Smooth muscle cell (in vitro differentiated cells): ENCODE data around the gene MSI2. TPM values are rescaled to one million over a fixed set of nuclear protein-coding genes. Genes with fewer than 3 reads are reported as not detected.

Experiments used
- DNase-seq: peaks from one replicate; lab custom pipeline; 2025; ENCODE audit not compliant: unreplicated experiment; lab: John Stamatoyannopoulos, UW
- H2AFZ ChIP-seq: fragments of 200-600 bp; sonication (generic); 2 replicates; pipeline ENCODE4 v1.6.0; 2016; ENCODE audit warnings: antibody characterized with exemption, low read depth, mild to moderate bottlenecking
- H3F3A ChIP-seq: fragments of 200-600 bp; sonication (generic); 2 replicates; pipeline ENCODE4 v1.6.0; 2017; ENCODE audit warnings: antibody characterized with exemption, low read depth
- H3K27ac ChIP-seq: fragments of 200-600 bp; sonication (generic); 2 replicates; pipeline ENCODE4 v1.5.1; 2016; ENCODE audit warnings: low read depth, mild to moderate bottlenecking
- H3K27me3 ChIP-seq: fragments of 200-600 bp; sonication (generic); 2 replicates; pipeline ENCODE4 v1.6.1; 2016; ENCODE audit warnings: low read depth, mild to moderate bottlenecking
- H3K36me3 ChIP-seq: fragments of 200-600 bp; sonication (generic); 2 replicates; pipeline ENCODE4 v1.5.1; 2016; ENCODE audit warnings: low read depth
- H3K4me1 ChIP-seq: fragments of 200-600 bp; sonication (generic); 2 replicates; pipeline ENCODE4 v1.5.1; 2016; ENCODE audit warnings: low read depth
- H3K4me2 ChIP-seq: fragments of 200-600 bp; sonication (generic); 2 replicates; pipeline ENCODE4 v1.6.0; 2016; ENCODE audit warnings: mild to moderate bottlenecking
- H3K4me3 ChIP-seq: fragments of 200-600 bp; sonication (generic); 2 replicates; pipeline ENCODE4 v1.5.1; 2016; ENCODE audit warnings: mild to moderate bottlenecking
- H3K79me2 ChIP-seq: fragments of 200-600 bp; sonication (generic); 2 replicates; pipeline ENCODE4 v1.6.0; 2016; ENCODE audit warnings: low read depth, mild to moderate bottlenecking
- H3K9ac ChIP-seq: fragments of 200-600 bp; sonication (generic); 2 replicates; pipeline ENCODE4 v1.6.0; 2016; ENCODE audit warnings: low read depth
- H3K9me3 ChIP-seq: fragments of 200-600 bp; sonication (generic); replicated peaks from 2 replicates; pipeline ENCODE4 v1.5.1; 2016; ENCODE audit warnings: low read depth
- H4K20me1 ChIP-seq: fragments of 200-600 bp; sonication (generic); 2 replicates; pipeline ENCODE4 v1.6.0; 2016; ENCODE audit warnings: low read depth
- CTCF ChIP-seq: fragments of 200-600 bp; sonication (generic); IDR thresholded peaks from 2 replicates; pipeline ENCODE4 v1.5.1; 2017; ENCODE audit warnings: borderline replicate concordance, mild to moderate bottlenecking, antibody characterized with exemption; ENCODE audit not compliant: insufficient read depth, poor library complexity, severe bottlenecking
- WGBS: methylation state at CpG from one replicate; pipeline ENCODE4 v1.1.7; 2016; ENCODE audit warnings: low lambda C conversion rate; 5-methylcytosine and 5-hydroxymethylcytosine counted together
- polyA plus RNA-seq: library from polyadenylated mRNA; unstranded; fragments of >200 nt; fragmentation: Nextera tagmentation; extraction: Ambion mirVana; gene quantifications from 2 replicates; pipeline ENCODE4 v1.2.1, GENCODE V29; 2016
- total RNA-seq: library from RNA; depleted of rRNA; stranded (reverse); fragments of >200 nt; gene quantifications from 2 replicates; pipeline ENCODE4 v1.2.3, GENCODE V29; 2014

The MSI2 gene
- total and polyA plus RNA-seq, 2 experiments from 2014 or later = 5.7 to 36.5 TPM

DNA sequence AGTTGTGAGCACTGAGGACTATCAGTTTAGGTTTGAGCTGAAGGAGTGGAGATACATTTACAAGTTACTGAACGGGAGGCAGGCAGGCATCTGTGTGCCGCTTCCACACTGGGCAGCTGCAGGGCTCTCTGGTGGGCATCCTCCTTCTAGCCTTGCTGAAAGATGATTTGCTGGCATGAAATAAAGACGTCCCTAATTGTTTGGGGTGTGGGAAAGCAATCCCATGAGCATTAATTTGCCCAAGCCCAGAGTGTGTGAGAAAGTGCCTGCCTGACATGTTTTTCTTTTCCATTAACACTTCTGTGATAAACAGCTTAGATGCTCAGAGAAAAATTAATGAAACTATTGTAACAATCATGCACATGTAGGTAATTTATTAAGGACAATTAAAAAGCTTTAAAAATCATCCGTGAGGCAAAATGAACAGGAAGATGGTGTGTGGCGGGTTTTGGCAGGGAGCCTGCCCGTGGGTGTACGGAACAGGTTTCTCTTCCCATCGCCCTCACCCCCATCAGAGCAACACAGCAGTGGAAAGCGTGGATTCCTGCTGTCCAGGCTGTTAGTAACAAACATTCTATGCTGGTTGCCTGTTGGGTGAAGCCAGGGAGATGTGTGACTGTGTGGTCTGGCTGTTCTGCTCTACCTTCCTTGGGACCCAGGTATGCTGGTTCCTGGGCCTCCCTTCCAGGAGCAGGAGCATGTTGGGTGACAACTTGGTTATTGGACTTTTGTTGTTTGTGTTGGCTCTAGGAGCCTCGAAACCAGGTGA lies 191.9 kb downstream of the MSI2 start:
- WGBS = 90% methylated on average over 10 of the region's 10 CpGs
- Histone ChIP-seq H3K27me3 (no peaks in the 10 kb centered on the region), H3K4me2 (no peak overlapping the region), H3K4me1 (peaks cover 27% of the 10 kb centered on the region), H3K9me3 (no peaks in the 10 kb centered on the region), H3F3A (peaks cover 7% of the 10 kb centered on the region), H3K79me2 (peaks cover 8% of the 10 kb centered on the region), H2AFZ (no peak overlapping the region), H3K27ac (no peak overlapping the region), H3K9ac (no peak overlapping the region), H4K20me1 (no peaks in the 10 kb centered on the region), H3K4me3 (no peak overlapping the region), H3K36me3 (no peaks in the 10 kb centered on the region)
- no peak for TF ChIP-seq CTCF
- DNase-seq = no peak

GRCh38 chr17:57448759-57449283 lies 192.5 kb downstream of the MSI2 start:
- no peak overlapping the region for H3K9ac ChIP-seq
- no peak overlapping the region for H3K4me3 ChIP-seq
- no peak for TF ChIP-seq CTCF
- no peaks in the 10 kb centered on the region for H3K36me3 ChIP-seq
- H3F3A ChIP-seq = peaks cover 7% of the 10 kb centered on the region
- no peaks in the 10 kb centered on the region for H3K27me3 ChIP-seq
- H3K4me1 ChIP-seq = peaks cover 21% of the 10 kb centered on the region
- no peak overlapping the region for H3K27ac ChIP-seq
- no peaks in the 10 kb centered on the region for H3K9me3 ChIP-seq
- no peak overlapping the region for H3K4me2 ChIP-seq
- H3K79me2 ChIP-seq = peaks cover 8% of the 10 kb centered on the region
- 92% methylated on average over 7 of the region's 7 CpGs for WGBS
- no peak overlapping the region for H2AFZ ChIP-seq
- DNase-seq = no peak
- H4K20me1 ChIP-seq = no peaks in the 10 kb centered on the region

GRCh38 chr17:57451191-57451590 lies 194.9 kb downstream of the MSI2 start:
- Histone ChIP-seq H2AFZ (no peak overlapping the region), H3K36me3 (no peaks in the 10 kb centered on the region), H3K27me3 (no peaks in the 10 kb centered on the region), H3K9ac (no peak overlapping the region), H3K27ac (no peak overlapping the region), H3K79me2 (peaks cover 8% of the 10 kb centered on the region), H3F3A (no peaks in the 10 kb centered on the region), H3K4me2 (no peak overlapping the region), H3K9me3 (no peaks in the 10 kb centered on the region), H3K4me1 (peaks cover 4% of the 10 kb centered on the region), H3K4me3 (no peak overlapping the region), H4K20me1 (no peaks in the 10 kb centered on the region)
- 95% methylated on average over 8 of the region's 8 CpGs for WGBS
- DNase-seq = no peak
- no peak for TF ChIP-seq CTCF
